Measurements from ENCODE around the gene SPEF2.

Gene SPEF2

DNA sequence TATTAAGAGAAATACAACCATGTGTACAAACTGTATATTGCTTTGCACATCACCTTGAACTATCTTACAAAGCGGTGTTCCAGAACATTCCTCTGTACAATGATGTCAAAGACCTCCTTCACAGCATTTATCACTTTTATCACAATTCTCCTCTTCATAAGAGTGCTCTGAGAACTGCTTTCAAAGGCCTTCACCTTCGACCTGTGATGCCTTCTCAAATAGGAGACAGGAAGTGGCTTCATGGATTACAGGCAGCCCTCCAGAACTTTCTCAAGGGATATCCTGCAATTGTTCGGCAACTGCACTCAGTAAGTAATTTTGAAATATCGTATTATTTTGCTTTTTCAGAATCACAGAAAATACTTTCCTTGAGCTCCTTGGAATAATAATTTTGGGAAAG lies 171.1 kb downstream of the SPEF2 start:
- no peaks in the 10 kb centered on the region for H3K4me1 ChIP-seq (ENCODE audit: control insufficient read depth, insufficient read depth, low read length)
- H3K36me3 ChIP-seq (ENCODE audit: control insufficient read depth, insufficient read depth, low read length) = no peaks in the 10 kb centered on the region
- H3K9me3 ChIP-seq (ENCODE audit: control insufficient read depth, insufficient read depth, low read length) = no peaks in the 10 kb centered on the region
- H3K27me3 ChIP-seq (ENCODE audit: control insufficient read depth, insufficient read depth, low read length) = no peaks in the 10 kb centered on the region
- H3K4me3 ChIP-seq (ENCODE audit: low read depth, low read length) = no peak overlapping the region
- H3K9ac ChIP-seq (ENCODE audit: low read depth, low read length) = no peak overlapping the region

DNA sequence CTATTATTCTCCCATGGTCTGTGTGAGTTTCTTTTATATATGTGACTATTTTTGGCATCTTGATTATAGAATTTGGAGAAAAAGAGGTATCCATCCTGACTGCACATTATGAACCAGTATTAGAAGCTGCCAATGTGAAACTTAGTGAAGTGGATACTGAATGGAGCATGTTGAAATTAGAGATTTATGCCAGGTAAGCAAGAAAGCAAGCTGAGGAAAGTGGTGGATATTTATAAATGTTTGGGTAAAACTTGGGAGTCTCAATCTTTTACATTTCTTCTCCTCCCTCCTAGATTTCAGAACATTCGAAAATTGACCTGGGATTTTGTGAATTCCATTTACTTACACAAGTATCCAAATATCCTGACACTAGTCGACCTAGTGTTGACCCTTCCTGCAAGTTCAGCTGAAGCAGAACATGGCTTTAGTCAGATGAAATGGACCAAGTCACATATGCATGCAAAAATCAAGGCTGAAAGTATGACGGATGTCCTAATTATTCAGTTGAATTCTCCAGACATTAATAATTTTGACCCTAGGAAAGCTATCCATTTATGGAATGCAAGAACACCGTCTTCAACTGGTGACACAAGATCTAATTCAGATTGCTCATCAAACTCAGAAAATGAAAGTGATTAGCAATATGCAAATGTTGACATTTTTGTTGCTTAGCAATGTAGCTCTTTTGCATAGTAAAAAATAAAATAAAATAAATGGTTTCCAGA lies 172.2 kb downstream of the SPEF2 start:
- Histone ChIP-seq H3K27me3 (ENCODE audit: control insufficient read depth, insufficient read depth, low read length) (no peaks in the 10 kb centered on the region), H3K9me3 (ENCODE audit: control insufficient read depth, insufficient read depth, low read length) (no peaks in the 10 kb centered on the region), H3K9ac (ENCODE audit: low read depth, low read length) (no peak overlapping the region), H3K4me1 (ENCODE audit: control insufficient read depth, insufficient read depth, low read length) (peaks cover 3% of the 10 kb centered on the region), H3K4me3 (ENCODE audit: low read depth, low read length) (no peak overlapping the region), H3K36me3 (ENCODE audit: control insufficient read depth, insufficient read depth, low read length) (no peaks in the 10 kb centered on the region)

GRCh38 chr5:35790457-35790822 lies 172.8 kb downstream of the SPEF2 start:
- Histone ChIP-seq H3K4me1 (ENCODE audit: control insufficient read depth, insufficient read depth, low read length) (peaks cover 3% of the 10 kb centered on the region), H3K9me3 (ENCODE audit: control insufficient read depth, insufficient read depth, low read length) (no peaks in the 10 kb centered on the region), H3K27me3 (ENCODE audit: control insufficient read depth, insufficient read depth, low read length) (no peaks in the 10 kb centered on the region), H3K36me3 (ENCODE audit: control insufficient read depth, insufficient read depth, low read length) (no peaks in the 10 kb centered on the region), H3K4me3 (ENCODE audit: low read depth, low read length) (no peak overlapping the region), H3K9ac (ENCODE audit: low read depth, low read length) (no peak overlapping the region)

GRCh38 chr5:35794328-35794619 lies 176.6 kb downstream of the SPEF2 start:
- H3K9me3 ChIP-seq (ENCODE audit: control insufficient read depth, insufficient read depth, low read length) = no peaks in the 10 kb centered on the region
- no peaks in the 10 kb centered on the region for H3K36me3 ChIP-seq (ENCODE audit: control insufficient read depth, insufficient read depth, low read length)
- H3K4me3 ChIP-seq (ENCODE audit: low read depth, low read length) = no peak overlapping the region
- no peak overlapping the region for H3K9ac ChIP-seq (ENCODE audit: low read depth, low read length)
- no peaks in the 10 kb centered on the region for H3K27me3 ChIP-seq (ENCODE audit: control insufficient read depth, insufficient read depth, low read length)
- H3K4me1 ChIP-seq (ENCODE audit: control insufficient read depth, insufficient read depth, low read length) = peaks cover 3% of the 10 kb centered on the region

DNA sequence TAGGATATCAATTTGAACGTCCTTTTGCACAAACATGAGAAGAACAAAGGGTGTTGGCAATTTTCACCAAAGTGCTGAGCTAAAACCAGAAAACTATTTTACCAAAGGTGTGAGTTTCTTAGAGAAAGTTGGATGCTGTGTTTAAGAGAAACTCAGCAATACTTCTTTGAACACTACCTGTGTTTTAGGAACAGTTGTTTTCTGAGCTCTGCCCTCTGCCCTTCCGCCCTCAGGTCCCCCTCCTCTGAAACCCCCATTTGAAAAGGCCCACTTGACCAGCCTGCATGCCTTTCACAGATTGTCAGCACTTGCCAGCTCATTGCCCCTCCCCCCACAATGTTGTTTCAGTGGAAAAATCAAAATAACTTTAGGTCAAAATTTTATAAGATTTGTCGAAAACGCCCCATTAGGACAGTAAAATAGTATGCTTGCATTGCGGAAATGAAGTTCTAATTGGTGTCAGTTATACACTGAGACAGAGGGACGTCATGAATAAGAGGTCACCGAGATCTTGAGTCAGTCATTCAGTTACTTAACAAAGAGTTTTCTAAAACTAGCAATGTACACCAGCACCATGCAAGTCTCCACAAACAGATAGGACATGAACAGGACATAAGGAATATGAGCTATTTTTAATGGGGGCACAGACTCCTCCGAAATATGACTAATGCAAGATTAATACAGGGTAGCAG lies 177.2 kb downstream of the SPEF2 start:
- peaks cover 3% of the 10 kb centered on the region for H3K4me1 ChIP-seq (ENCODE audit: control insufficient read depth, insufficient read depth, low read length)

DNA sequence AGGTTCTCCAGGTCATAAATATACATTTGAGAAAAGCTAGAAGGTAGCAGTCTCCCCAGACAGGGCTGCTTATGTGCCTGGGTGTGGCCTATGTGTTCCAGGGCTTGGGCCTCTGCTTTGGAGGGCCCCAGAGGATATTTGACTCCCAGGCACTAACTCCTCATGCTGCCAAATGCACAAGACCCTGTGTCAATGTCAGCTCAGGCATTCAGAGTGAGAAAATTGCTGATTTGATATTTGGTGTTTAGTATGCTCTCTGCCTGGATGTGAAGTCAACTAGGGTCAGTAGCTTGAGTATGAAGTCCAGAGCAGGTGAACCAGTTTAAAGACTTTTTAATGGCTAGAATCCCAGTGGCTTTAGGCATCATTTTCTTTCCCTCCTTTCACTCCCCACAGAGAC lies 181.5 kb downstream of the SPEF2 start:
- no peaks in the 10 kb centered on the region for H3K9me3 ChIP-seq (ENCODE audit: control insufficient read depth, insufficient read depth, low read length)
- H3K4me1 ChIP-seq (ENCODE audit: control insufficient read depth, insufficient read depth, low read length) = peaks cover 3% of the 10 kb centered on the region
- no peak overlapping the region for H3K4me3 ChIP-seq (ENCODE audit: low read depth, low read length)
- H3K36me3 ChIP-seq (ENCODE audit: control insufficient read depth, insufficient read depth, low read length) = no peaks in the 10 kb centered on the region
- no peak overlapping the region for H3K9ac ChIP-seq (ENCODE audit: low read depth, low read length)
- no peaks in the 10 kb centered on the region for H3K27me3 ChIP-seq (ENCODE audit: control insufficient read depth, insufficient read depth, low read length)

More for the DNA sequence above, 177.2 kb downstream of the SPEF2 start:
- no peak overlapping the region for H3K4me3 ChIP-seq (ENCODE audit: low read depth, low read length)
- no peaks in the 10 kb centered on the region for H3K36me3 ChIP-seq (ENCODE audit: control insufficient read depth, insufficient read depth, low read length)
- no peak overlapping the region for H3K9ac ChIP-seq (ENCODE audit: low read depth, low read length)
- no peaks in the 10 kb centered on the region for H3K27me3 ChIP-seq (ENCODE audit: control insufficient read depth, insufficient read depth, low read length)
- H3K9me3 ChIP-seq (ENCODE audit: control insufficient read depth, insufficient read depth, low read length) = no peaks in the 10 kb centered on the region

DNA sequence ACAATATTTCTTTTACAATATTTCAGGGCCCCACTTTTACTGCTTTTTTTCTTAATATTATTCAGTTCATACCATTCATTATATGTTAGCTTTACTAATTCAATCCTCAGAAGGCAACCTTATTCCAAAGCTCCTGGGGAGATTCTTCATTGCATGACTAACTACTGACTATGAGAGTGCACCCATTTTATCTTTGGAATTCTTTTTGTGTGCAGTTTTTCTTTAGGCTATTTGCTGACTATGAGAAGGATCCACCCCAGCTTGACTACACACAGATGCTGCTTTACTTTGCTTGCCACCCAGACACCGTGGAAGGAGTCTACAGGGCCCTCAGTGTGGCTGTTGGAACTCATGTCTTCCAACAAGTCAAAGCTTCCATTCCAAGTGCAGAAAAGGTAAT lies 182.1 kb downstream of the SPEF2 start:
- Histone ChIP-seq H3K9me3 (ENCODE audit: control insufficient read depth, insufficient read depth, low read length) (no peaks in the 10 kb centered on the region), H3K27me3 (ENCODE audit: control insufficient read depth, insufficient read depth, low read length) (no peaks in the 10 kb centered on the region), H3K4me3 (ENCODE audit: low read depth, low read length) (no peak overlapping the region), H3K36me3 (ENCODE audit: control insufficient read depth, insufficient read depth, low read length) (no peaks in the 10 kb centered on the region), H3K9ac (ENCODE audit: low read depth, low read length) (no peak overlapping the region), H3K4me1 (ENCODE audit: control insufficient read depth, insufficient read depth, low read length) (no peaks in the 10 kb centered on the region)

DNA sequence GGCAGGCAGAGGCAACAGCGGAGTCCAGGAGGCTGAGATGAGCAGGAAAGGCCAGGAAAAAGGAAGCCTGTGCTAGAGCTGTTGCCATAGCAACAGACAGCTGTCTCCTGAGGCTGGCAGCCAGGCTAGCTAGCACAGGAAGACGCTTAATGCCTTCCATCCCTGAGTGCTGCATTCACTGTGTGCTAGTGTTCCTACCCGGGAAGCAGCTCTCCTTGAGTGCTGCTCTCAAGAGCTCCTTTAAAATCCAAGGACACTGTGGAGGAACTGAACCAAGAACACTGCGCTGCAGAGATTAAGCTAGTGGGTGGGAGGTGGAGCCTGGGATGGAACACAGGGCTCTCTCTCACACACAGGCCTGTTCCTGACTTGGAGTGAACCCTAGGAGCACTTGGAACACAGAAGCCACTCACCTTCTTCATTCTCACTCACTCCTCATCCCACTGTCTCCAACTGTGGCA lies 185.6 kb downstream of the SPEF2 start:
- no peak overlapping the region for H3K9ac ChIP-seq (ENCODE audit: low read depth, low read length)
- no peaks in the 10 kb centered on the region for H3K4me1 ChIP-seq (ENCODE audit: control insufficient read depth, insufficient read depth, low read length)
- H3K27me3 ChIP-seq (ENCODE audit: control insufficient read depth, insufficient read depth, low read length) = no peaks in the 10 kb centered on the region
- no peak overlapping the region for H3K4me3 ChIP-seq (ENCODE audit: low read depth, low read length)
- no peaks in the 10 kb centered on the region for H3K36me3 ChIP-seq (ENCODE audit: control insufficient read depth, insufficient read depth, low read length)
- no peaks in the 10 kb centered on the region for H3K9me3 ChIP-seq (ENCODE audit: control insufficient read depth, insufficient read depth, low read length)

GRCh38 chr5:35804201-35804653 lies 186.6 kb downstream of the SPEF2 start:
- H3K9me3 ChIP-seq (ENCODE audit: control insufficient read depth, insufficient read depth, low read length) = no peaks in the 10 kb centered on the region
- H3K27me3 ChIP-seq (ENCODE audit: control insufficient read depth, insufficient read depth, low read length) = no peaks in the 10 kb centered on the region
- no peak overlapping the region for H3K4me3 ChIP-seq (ENCODE audit: low read depth, low read length)
- H3K4me1 ChIP-seq (ENCODE audit: control insufficient read depth, insufficient read depth, low read length) = no peaks in the 10 kb centered on the region
- no peak overlapping the region for H3K9ac ChIP-seq (ENCODE audit: low read depth, low read length)
- no peaks in the 10 kb centered on the region for H3K36me3 ChIP-seq (ENCODE audit: control insufficient read depth, insufficient read depth, low read length)

DNA sequence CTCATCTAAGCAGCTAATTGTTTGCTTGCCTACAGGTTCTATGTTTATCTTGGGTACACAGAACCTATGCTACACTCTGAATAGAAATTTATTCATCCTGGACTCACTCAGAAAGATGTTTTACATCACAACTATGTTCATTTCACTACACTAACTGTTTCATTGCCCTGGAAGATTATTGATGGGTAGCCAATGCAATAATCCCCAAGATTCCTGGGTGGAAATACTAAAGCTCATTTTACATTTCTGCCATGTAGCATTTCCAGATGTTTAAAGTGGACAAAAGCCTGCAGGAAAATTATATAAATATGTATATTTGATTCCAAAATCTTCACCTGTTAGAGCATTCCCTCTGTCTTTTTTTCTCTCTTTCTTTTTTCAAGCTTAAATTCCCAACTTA lies 187.2 kb downstream of the SPEF2 start:
- no peaks in the 10 kb centered on the region for H3K27me3 ChIP-seq (ENCODE audit: control insufficient read depth, insufficient read depth, low read length)
- H3K4me3 ChIP-seq (ENCODE audit: low read depth, low read length) = no peak overlapping the region
- no peaks in the 10 kb centered on the region for H3K4me1 ChIP-seq (ENCODE audit: control insufficient read depth, insufficient read depth, low read length)
- H3K9me3 ChIP-seq (ENCODE audit: control insufficient read depth, insufficient read depth, low read length) = no peaks in the 10 kb centered on the region
- no peak overlapping the region for H3K9ac ChIP-seq (ENCODE audit: low read depth, low read length)
- H3K36me3 ChIP-seq (ENCODE audit: control insufficient read depth, insufficient read depth, low read length) = no peaks in the 10 kb centered on the region

GRCh38 chr5:35810601-35811000 lies 192.9 kb downstream of the SPEF2 start:
- no peaks in the 10 kb centered on the region for H3K36me3 ChIP-seq (ENCODE audit: control insufficient read depth, insufficient read depth, low read length)
- no peaks in the 10 kb centered on the region for H3K4me1 ChIP-seq (ENCODE audit: control insufficient read depth, insufficient read depth, low read length)
- H3K9me3 ChIP-seq (ENCODE audit: control insufficient read depth, insufficient read depth, low read length) = no peaks in the 10 kb centered on the region
- no peaks in the 10 kb centered on the region for H3K27me3 ChIP-seq (ENCODE audit: control insufficient read depth, insufficient read depth, low read length)
- H3K4me3 ChIP-seq (ENCODE audit: low read depth, low read length) = no peak overlapping the region
- H3K9ac ChIP-seq (ENCODE audit: low read depth, low read length) = no peak overlapping the region

DNA sequence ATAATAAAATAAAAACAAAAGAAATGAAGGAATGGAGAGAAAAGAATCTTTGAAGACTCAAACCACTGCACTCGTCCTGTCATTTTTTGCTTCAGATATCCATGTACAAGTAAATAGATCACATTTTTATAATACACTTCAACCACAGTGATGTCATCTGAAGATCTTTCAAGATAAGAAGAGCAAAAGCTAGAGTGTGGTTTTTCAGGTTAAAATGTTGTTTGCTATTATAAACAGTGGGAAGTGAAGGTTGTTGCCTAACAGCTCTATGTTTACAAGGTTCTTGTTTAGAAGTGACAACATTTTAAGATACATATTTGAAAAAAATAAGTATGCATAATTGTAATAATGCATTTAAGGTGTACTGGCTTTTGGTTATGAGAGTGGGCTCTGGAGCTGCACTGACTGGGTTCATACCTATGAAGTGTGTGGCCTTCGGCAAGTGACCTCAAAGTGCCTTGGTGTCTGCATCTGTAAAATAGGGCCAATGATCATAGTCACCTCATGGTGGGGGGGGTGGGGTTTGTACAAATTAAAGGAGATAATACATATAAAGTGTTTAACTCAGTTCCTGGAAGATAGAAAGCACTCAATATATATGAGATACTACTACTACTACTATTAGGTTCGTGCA lies 193.6 kb downstream of the SPEF2 start:
- H3K9me3 ChIP-seq (ENCODE audit: control insufficient read depth, insufficient read depth, low read length) = no peaks in the 10 kb centered on the region
- no peak overlapping the region for H3K9ac ChIP-seq (ENCODE audit: low read depth, low read length)
- H3K4me3 ChIP-seq (ENCODE audit: low read depth, low read length) = no peak overlapping the region
- H3K36me3 ChIP-seq (ENCODE audit: control insufficient read depth, insufficient read depth, low read length) = no peaks in the 10 kb centered on the region
- H3K4me1 ChIP-seq (ENCODE audit: control insufficient read depth, insufficient read depth, low read length) = no peaks in the 10 kb centered on the region
- no peaks in the 10 kb centered on the region for H3K27me3 ChIP-seq (ENCODE audit: control insufficient read depth, insufficient read depth, low read length)

Data from iPS-15b (cell line).